8988T (cell line): ENCODE measurements around the gene CPED1.

ENCODE experiments used
- DNase-seq: peaks from one replicate; pipeline ENCODE4 v3.0.0; 2011

Gene CPED1

GRCh38 chr7:121331574-121331973 is 343.1 kb downstream of the CPED1 start:
- no peak for DNase-seq

GRCh38 chr7:121334376-121334775 is 345.9 kb downstream of the CPED1 start:
- DNase-seq: no peak

- DNase-seq: no peak
Measured at GRCh38 chr7:121334875-121335648, 346.6 kb downstream of the CPED1 start.

DNA sequence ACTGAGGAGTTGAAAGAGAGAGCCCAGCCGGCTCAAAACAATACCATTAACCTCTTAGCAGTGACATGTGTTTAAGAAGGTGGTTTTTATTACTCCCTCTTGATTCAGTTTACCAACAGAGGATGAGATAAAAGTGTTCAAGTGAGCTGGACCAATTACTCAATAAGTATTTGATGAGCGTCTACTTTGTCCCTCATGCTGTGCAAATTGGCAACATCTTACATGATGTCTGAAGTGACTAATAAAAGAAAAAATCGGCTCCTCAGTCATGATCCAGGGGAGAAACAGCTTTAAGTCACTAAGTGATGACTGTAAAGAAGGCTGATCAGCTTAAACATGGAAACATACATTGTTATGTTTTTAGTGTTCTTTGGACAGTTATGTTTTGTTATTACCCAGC is 348.1 kb downstream of the CPED1 start:
- DNase-seq: no peak

DNA sequence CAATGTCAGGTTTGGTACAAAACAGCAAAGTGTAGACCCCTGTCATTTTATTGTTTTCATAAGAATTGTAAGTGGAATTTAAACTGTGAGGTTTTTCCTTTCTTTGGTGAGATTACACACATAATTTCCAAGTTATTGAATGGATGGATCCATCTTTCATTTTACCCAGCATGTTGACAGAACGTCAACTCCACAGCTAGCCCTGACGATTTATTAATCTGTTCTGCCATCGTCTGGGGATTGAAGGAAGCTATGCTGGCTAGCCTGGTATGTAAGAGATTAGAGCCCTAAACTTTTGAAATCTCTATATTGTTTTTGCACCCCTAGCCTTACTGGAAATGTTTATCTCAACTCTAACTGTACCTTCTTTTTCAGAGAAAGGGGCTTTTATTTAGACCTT is 348.9 kb downstream of the CPED1 start:
- DNase-seq: no peak

DNA sequence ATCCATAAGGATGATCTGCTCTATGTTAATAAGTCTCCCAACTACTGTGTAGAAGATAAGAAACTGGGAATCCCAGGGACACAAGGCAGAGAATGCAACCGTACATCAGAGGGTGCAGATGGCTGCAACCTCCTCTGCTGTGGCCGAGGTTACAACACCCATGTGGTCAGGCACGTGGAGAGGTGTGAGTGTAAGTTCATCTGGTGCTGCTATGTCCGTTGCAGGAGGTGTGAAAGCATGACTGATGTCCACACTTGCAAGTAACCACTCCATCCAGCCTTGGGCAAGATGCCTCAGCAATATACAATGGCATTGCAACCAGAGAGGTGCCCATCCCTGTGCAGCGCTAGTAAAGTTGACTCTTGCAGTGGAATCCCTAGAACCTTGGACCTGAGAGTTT is 350.6 kb downstream of the CPED1 start:
- no peak for DNase-seq

- no peak for DNase-seq
Measured at GRCh38 chr7:121341933-121342332, 353.4 kb downstream of the CPED1 start.

GRCh38 chr7:121342631-121343030 is 354.1 kb downstream of the CPED1 start:
- no peak for DNase-seq

GRCh38 chr7:121343302-121343701 is 354.8 kb downstream of the CPED1 start:
- no peak for DNase-seq

GRCh38 chr7:121344093-121344492 is 355.6 kb downstream of the CPED1 start:
- no peak for DNase-seq

GRCh38 chr7:121344497-121344896 is 356.0 kb downstream of the CPED1 start:
- DNase-seq: no peak
